Astrocyte (in vitro differentiated cells and primary cell): ENCODE data around the gene STARD13. TPM values are rescaled to one million over a fixed set of nuclear protein-coding genes. Genes with fewer than 3 reads are reported as not detected.

ENCODE experiments used
- DNase-seq: peaks from one replicate; pipeline ENCODE4 v3.0.0-alpha.2; 2010; ENCODE audit warnings: low read depth
- FAIRE-seq: peaks from 2 replicates; lab custom pipeline; 2011; peaks lifted over from hg19 to GRCh38; lab: Jason Lieb, UNC
- H2AFZ ChIP-seq: 2 replicates; pipeline ENCODE4 v1.6.0; 2012; ENCODE audit warnings: low read depth, low read length, inconsistent platforms
- H3K27ac ChIP-seq: 2 replicates; pipeline ENCODE4 v1.5.1; 2011; ENCODE audit warnings: low read depth, low read length, inconsistent platforms
- H3K27me3 ChIP-seq: 2 replicates; pipeline ENCODE4 v1.6.0; 2011; ENCODE audit warnings: low read length, inconsistent platforms; ENCODE audit not compliant: insufficient read depth
- H3K36me3 ChIP-seq: 2 replicates; pipeline ENCODE4 v1.5.1; 2011; ENCODE audit warnings: low read length, inconsistent platforms; ENCODE audit not compliant: insufficient read depth
- H3K4me1 ChIP-seq: 2 replicates; pipeline ENCODE4 v1.5.1; 2011; ENCODE audit warnings: low read length, inconsistent platforms; ENCODE audit not compliant: insufficient read depth
- H3K4me2 ChIP-seq: 2 replicates; pipeline ENCODE4 v1.6.0; 2012; ENCODE audit warnings: low read length, inconsistent platforms
- H3K4me3 ChIP-seq: 2 replicates; pipeline ENCODE4 v1.5.1; 2011; ENCODE audit warnings: low read depth, mild to moderate bottlenecking, low read length, inconsistent platforms; ENCODE audit not compliant: insufficient read depth
- H3K79me2 ChIP-seq: 2 replicates; pipeline ENCODE4 v1.6.0; 2012; ENCODE audit warnings: mild to moderate bottlenecking, low read length, inconsistent platforms; ENCODE audit not compliant: insufficient read depth
- H3K9ac ChIP-seq: 2 replicates; pipeline ENCODE4 v1.6.0; 2012; ENCODE audit warnings: mild to moderate bottlenecking, low read length, inconsistent platforms
- H3K9me3 ChIP-seq: 2 replicates; pipeline ENCODE4 v1.5.1; 2012; ENCODE audit warnings: low read depth, mild to moderate bottlenecking, low read length, inconsistent platforms; ENCODE audit not compliant: insufficient read depth
- H4K20me1 ChIP-seq: 2 replicates; pipeline ENCODE4 v1.6.0; 2012; ENCODE audit warnings: low read length, inconsistent platforms; ENCODE audit not compliant: insufficient read depth
- H3K27ac Mint-ChIP-seq: one replicate; pipeline ENCODE4 v1.8.0; 2021; ENCODE audit warnings: mild to moderate bottlenecking, mixed read lengths; ENCODE audit not compliant: unreplicated experiment
- H3K27me3 Mint-ChIP-seq: one replicate; pipeline ENCODE4 v1.8.0; 2021; ENCODE audit warnings: low read depth, mixed read lengths; ENCODE audit not compliant: unreplicated experiment
- H3K36me3 Mint-ChIP-seq: one replicate; pipeline ENCODE4 v1.8.0; 2021; ENCODE audit warnings: low read depth, mixed read lengths; ENCODE audit not compliant: unreplicated experiment
- H3K4me1 Mint-ChIP-seq: one replicate; pipeline ENCODE4 v1.8.0; 2021; ENCODE audit warnings: low read depth, mixed read lengths; ENCODE audit not compliant: unreplicated experiment
- H3K4me3 Mint-ChIP-seq: one replicate; pipeline ENCODE4 v1.8.0; 2021; ENCODE audit warnings: mild to moderate bottlenecking, moderate library complexity, mixed read lengths; ENCODE audit not compliant: unreplicated experiment
- H3K9me3 Mint-ChIP-seq: one replicate; pipeline ENCODE4 v1.8.0; 2021; ENCODE audit warnings: mild to moderate bottlenecking, mixed read lengths; ENCODE audit not compliant: unreplicated experiment
- EZH2 ChIP-seq: IDR thresholded peaks from 2 replicates; pipeline ENCODE4 v1.6.1; 2012; ENCODE audit warnings: mild to moderate bottlenecking, low read length, inconsistent platforms; ENCODE audit not compliant: insufficient read depth
- total RNA-seq: library from RNA; stranded (reverse); gene quantifications from 2 replicates; pipeline ENCODE4 v1.2.1, GENCODE V29; 2021
- TF ChIP-seq, protein P1 (sequence below): IDR thresholded peaks from 2 replicates; pipeline ENCODE4 v1.5.1; 2011; ENCODE audit warnings: low read depth, mild to moderate bottlenecking, inconsistent platforms, low read length, moderate library complexity; ENCODE audit not compliant: insufficient read depth

Gene STARD13
- total RNA-seq, 1 donor from 2014 or later, result 30.1 TPM

DNA sequence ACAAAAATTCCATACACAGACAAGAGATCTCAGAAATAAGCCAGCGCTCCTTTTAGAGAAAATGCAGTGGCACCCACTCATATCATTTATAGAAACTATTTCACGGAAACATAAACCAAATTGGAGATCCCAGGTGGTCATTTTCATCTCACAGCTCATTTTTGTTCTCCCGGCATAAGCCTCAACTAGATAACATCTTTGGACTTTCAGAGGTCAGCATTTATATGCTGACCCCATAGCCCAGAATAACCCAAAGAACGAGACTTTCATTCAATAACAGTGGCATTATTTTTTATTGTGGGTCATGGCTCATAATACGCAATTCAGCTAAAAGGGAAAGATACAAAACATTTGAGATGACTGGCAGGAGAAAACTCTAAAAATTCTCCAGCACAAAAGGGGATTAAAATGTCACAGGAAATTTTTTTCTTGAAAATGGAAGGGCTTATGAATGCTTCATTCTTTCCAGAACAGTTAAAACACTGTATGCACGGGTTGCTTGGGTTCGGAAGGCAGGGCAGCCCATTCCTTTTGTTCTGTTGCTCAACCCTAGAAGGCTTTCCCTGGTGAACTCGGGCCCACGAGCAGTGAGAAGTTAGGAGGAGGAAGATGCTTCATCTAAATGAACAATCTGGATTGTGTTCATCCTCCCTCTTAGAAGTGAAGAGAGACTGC, 24.0 kb downstream of the STARD13 start:
- peaks cover 76% of the 10 kb centered on the region for H3K4me1 Mint-ChIP-seq
- Histone ChIP-seq H3K27me3 (no peaks in the 10 kb centered on the region), H3K9ac (no peak overlapping the region), H3K4me1 (peaks cover 41% of the 10 kb centered on the region), H3K79me2 (peaks cover 100% of the 10 kb centered on the region), H3K27ac (peak overlapping the region; percentile 36), H3K4me2 (peak overlapping the region; percentile 36), H3K9me3 (no peaks in the 10 kb centered on the region), H3K4me3 (no peak overlapping the region), H4K20me1 (peaks cover 40% of the 10 kb centered on the region), H3K36me3 (no peaks in the 10 kb centered on the region), H2AFZ (no peak overlapping the region)
- no peaks in the 10 kb centered on the region for H3K9me3 Mint-ChIP-seq
- H3K27ac Mint-ChIP-seq, result peak overlapping the region; percentile 75
- no peak for DNase-seq
- TF ChIP-seq, protein P1, sequence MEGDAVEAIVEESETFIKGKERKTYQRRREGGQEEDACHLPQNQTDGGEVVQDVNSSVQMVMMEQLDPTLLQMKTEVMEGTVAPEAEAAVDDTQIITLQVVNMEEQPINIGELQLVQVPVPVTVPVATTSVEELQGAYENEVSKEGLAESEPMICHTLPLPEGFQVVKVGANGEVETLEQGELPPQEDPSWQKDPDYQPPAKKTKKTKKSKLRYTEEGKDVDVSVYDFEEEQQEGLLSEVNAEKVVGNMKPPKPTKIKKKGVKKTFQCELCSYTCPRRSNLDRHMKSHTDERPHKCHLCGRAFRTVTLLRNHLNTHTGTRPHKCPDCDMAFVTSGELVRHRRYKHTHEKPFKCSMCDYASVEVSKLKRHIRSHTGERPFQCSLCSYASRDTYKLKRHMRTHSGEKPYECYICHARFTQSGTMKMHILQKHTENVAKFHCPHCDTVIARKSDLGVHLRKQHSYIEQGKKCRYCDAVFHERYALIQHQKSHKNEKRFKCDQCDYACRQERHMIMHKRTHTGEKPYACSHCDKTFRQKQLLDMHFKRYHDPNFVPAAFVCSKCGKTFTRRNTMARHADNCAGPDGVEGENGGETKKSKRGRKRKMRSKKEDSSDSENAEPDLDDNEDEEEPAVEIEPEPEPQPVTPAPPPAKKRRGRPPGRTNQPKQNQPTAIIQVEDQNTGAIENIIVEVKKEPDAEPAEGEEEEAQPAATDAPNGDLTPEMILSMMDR, result no peak
- no peak for TF ChIP-seq EZH2
- no peaks in the 10 kb centered on the region for H3K27me3 Mint-ChIP-seq
- peaks cover 6% of the 10 kb centered on the region for H3K36me3 Mint-ChIP-seq
- H3K4me3 Mint-ChIP-seq, result no peak overlapping the region
- FAIRE-seq, result no peak

DNA sequence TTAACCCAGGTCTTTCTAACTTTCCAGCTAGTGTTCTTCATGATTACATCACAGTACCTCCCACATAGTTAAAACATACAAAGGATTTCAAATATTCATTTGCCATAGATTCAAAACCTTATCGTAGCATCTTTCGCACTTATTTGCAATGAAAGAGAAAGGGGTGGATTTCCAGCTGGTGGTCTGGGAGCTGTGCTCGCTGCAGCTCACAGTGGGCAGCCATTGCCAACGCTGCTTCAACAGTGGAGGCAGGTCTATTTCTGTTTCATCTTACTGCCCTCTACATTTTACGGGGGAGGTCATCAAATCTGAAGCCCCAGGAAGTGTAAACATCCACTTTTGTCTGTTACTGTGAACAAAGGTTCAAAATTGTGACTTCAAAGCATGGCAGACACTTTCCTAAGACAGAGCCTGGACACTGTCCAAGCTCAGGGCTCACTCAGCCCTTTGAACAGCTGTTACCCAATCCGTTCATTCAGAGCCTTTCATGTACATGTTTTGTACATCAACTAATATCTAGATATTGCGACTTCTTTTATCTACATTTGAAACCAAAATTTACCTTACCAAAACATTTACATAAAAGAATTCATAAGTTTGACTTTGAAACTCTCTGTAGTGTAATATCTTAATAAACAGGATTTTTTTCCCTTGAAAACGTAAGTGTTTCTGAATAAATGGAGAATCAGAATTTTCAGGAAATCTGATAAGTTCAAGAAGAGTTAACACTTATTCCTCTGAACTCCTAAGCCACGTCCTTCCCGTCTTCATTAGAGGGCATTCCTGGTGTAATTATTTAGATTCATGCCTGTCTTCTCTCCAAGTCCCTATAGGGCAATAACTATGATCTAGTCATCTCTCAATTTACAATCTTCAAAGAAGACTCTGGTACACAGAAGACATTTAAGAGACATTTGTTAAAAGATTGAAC, 25.1 kb downstream of the STARD13 start:
- H3K9ac ChIP-seq, result no peak overlapping the region
- Mint-ChIP-seq H3K4me3 (peak overlapping the region; percentile 5), H3K27me3 (no peaks in the 10 kb centered on the region), H3K4me1 (peaks cover 76% of the 10 kb centered on the region), H3K9me3 (no peaks in the 10 kb centered on the region), H3K27ac (peak overlapping the region; percentile 54), H3K36me3 (peaks cover 6% of the 10 kb centered on the region)
- no peak overlapping the region for H2AFZ ChIP-seq
- H3K4me2 ChIP-seq, result peak overlapping the region; percentile 13
- peaks cover 34% of the 10 kb centered on the region for H4K20me1 ChIP-seq
- TF ChIP-seq, protein P1, result no peak
- no peak for TF ChIP-seq EZH2
- no peaks in the 10 kb centered on the region for H3K27me3 ChIP-seq
- H3K9me3 ChIP-seq, result no peaks in the 10 kb centered on the region
- peaks cover 47% of the 10 kb centered on the region for H3K4me1 ChIP-seq
- no peak overlapping the region for H3K4me3 ChIP-seq
- H3K36me3 ChIP-seq, result no peaks in the 10 kb centered on the region
- DNase-seq (no peak), FAIRE-seq (no peak)
- H3K79me2 ChIP-seq, result peaks cover 100% of the 10 kb centered on the region
- no peak overlapping the region for H3K27ac ChIP-seq
